Trophoblast cell (in vitro differentiated cells and primary cell): ENCODE measurements around the gene ITIH6.

ENCODE experiments used
- DNase-seq, 2 donors: peaks; one replicate each; pipeline ENCODE4 v3.0.0-alpha.2; 2016
- H2AFZ ChIP-seq: 2 replicates; pipeline ENCODE4 v1.6.1; 2013; ENCODE audit warnings: low read length, moderate library complexity, mild to moderate bottlenecking; ENCODE audit not compliant: insufficient read depth, poor library complexity
- H2AK5ac ChIP-seq: 2 replicates; pipeline ENCODE4 v1.6.1; 2013; ENCODE audit warnings: mild to moderate bottlenecking, low read length
- H2BK120ac ChIP-seq: 2 replicates; pipeline ENCODE4 v1.6.1; 2013; ENCODE audit warnings: low read length, mild to moderate bottlenecking, moderate library complexity; ENCODE audit not compliant: insufficient read depth, poor library complexity
- H2BK12ac ChIP-seq: 2 replicates; pipeline ENCODE4 v1.6.1; 2013; ENCODE audit warnings: mild to moderate bottlenecking, low read length, moderate library complexity
- H2BK5ac ChIP-seq: 2 replicates; pipeline ENCODE4 v1.6.1; 2013; ENCODE audit warnings: low read length, low read depth, moderate library complexity, mild to moderate bottlenecking; ENCODE audit not compliant: poor library complexity
- H3K14ac ChIP-seq: 2 replicates; pipeline ENCODE4 v1.6.1; 2013; ENCODE audit warnings: mild to moderate bottlenecking, low read length
- H3K18ac ChIP-seq: 2 replicates; pipeline ENCODE4 v1.6.1; 2013; ENCODE audit warnings: mild to moderate bottlenecking, low read length
- H3K23ac ChIP-seq: 2 replicates; pipeline ENCODE4 v1.6.1; 2013; ENCODE audit warnings: low read length
- H3K27ac ChIP-seq: 2 replicates; pipeline ENCODE4 v1.5.1; 2013; ENCODE audit warnings: low read depth, mild to moderate bottlenecking, inconsistent platforms, low read length, moderate library complexity
- H3K27me3 ChIP-seq: 2 replicates; pipeline ENCODE4 v1.6.1; 2013; ENCODE audit warnings: inconsistent platforms, mild to moderate bottlenecking, low read length, moderate library complexity; ENCODE audit not compliant: insufficient read depth
- H3K36me3 ChIP-seq, 2 experiments: 1 replicate in 1 of 2; 2 replicates in 1 of 2; pipeline ENCODE4 v1.6.1; 2013; ENCODE audit warnings: low read length in 2 of 2, mild to moderate bottlenecking in 2 of 2, moderate library complexity in 1 of 2; ENCODE audit not compliant: insufficient read depth in 2 of 2, control insufficient read depth in 1 of 2
- H3K4ac ChIP-seq: 2 replicates; pipeline ENCODE4 v1.6.1; 2013; ENCODE audit warnings: low read depth, mild to moderate bottlenecking, low read length, moderate library complexity
- H3K4me1 ChIP-seq, 2 experiments: 1 replicate in 1 of 2; 2 replicates in 1 of 2; pipeline ENCODE4 v1.6.1; 2013; ENCODE audit warnings: low read length in 2 of 2, mild to moderate bottlenecking in 2 of 2, moderate library complexity in 1 of 2; ENCODE audit not compliant: insufficient read depth in 2 of 2, control insufficient read depth in 1 of 2
- H3K4me2 ChIP-seq: 2 replicates; pipeline ENCODE4 v1.6.1; 2013; ENCODE audit warnings: inconsistent platforms, mild to moderate bottlenecking, low read length, moderate library complexity
- H3K4me3 ChIP-seq: 2 replicates; pipeline ENCODE4 v1.5.1; 2013; ENCODE audit warnings: mild to moderate bottlenecking, low read depth, low read length, inconsistent platforms
- H3K79me1 ChIP-seq: one replicate; pipeline ENCODE4 v1.6.1; 2013; ENCODE audit warnings: low read length
- H3K79me2 ChIP-seq: 2 replicates; pipeline ENCODE4 v1.6.1; 2013; ENCODE audit warnings: low read length, mild to moderate bottlenecking; ENCODE audit not compliant: control insufficient read depth, insufficient read depth, poor library complexity
- H3K9ac ChIP-seq: 2 replicates; pipeline ENCODE4 v1.6.1; 2013; ENCODE audit warnings: mild to moderate bottlenecking, low read length
- H3K9me3 ChIP-seq: 2 replicates; pipeline ENCODE4 v1.6.1; 2013; ENCODE audit warnings: low read depth, mild to moderate bottlenecking, control low read depth, inconsistent platforms, low read length; ENCODE audit not compliant: insufficient read depth
- H4K12ac ChIP-seq: 2 replicates; pipeline ENCODE4 v1.6.1; 2013; ENCODE audit warnings: low read depth, mild to moderate bottlenecking, low read length, moderate library complexity
- H4K8ac ChIP-seq: 2 replicates; pipeline ENCODE4 v1.6.1; 2013; ENCODE audit warnings: low read depth, mild to moderate bottlenecking, low read length, moderate library complexity
- H4K91ac ChIP-seq: one replicate; pipeline ENCODE4 v1.6.1; 2013; ENCODE audit warnings: low read depth, mild to moderate bottlenecking, low read length, moderate library complexity
- WGBS: extraction: QIAGEN DNeasy Blood & Tissue Kit; methylation state at CpG from one replicate; pipeline ENCODE4 v1.1.7; 2013; ENCODE audit warnings: missing lambda C conversion rate; ENCODE audit not compliant: insufficient read length, insufficient coverage; ENCODE audit errors: extremely low coverage; 5-methylcytosine and 5-hydroxymethylcytosine counted together

ITIH6 gene

GRCh38 chrX:54715621-54716020 is 82.4 kb downstream of the ITIH6 start:
- no peak overlapping the region for H2AFZ ChIP-seq
- no peak overlapping the region for H3K27ac ChIP-seq
- no peaks in the 10 kb centered on the region for H3K79me2 ChIP-seq
- no peak overlapping the region for H4K91ac ChIP-seq
- no peaks in the 10 kb centered on the region for H3K27me3 ChIP-seq
- no peaks in the 10 kb centered on the region for H3K9me3 ChIP-seq
- no peak overlapping the region for H3K4me2 ChIP-seq
- no peak overlapping the region for H4K8ac ChIP-seq
- no peaks in the 10 kb centered on the region for H3K36me3 ChIP-seq
- H2BK120ac ChIP-seq: no peak overlapping the region
- no peak overlapping the region for H2BK12ac ChIP-seq
- WGBS: no CpG with 5 or more reads among the region's 1 CpG
- H3K4me3 ChIP-seq: no peak overlapping the region
- H2AK5ac ChIP-seq: no peak overlapping the region
- H3K9ac ChIP-seq: no peak overlapping the region
- no peak overlapping the region for H2BK5ac ChIP-seq
- peak; percentile 0 to 7 for DNase-seq
- no peak overlapping the region for H3K4ac ChIP-seq
- H3K4me1 ChIP-seq: no peaks in the 10 kb centered on the region
- no peaks in the 10 kb centered on the region for H3K79me1 ChIP-seq
- no peak overlapping the region for H4K12ac ChIP-seq
- no peak overlapping the region for H3K23ac ChIP-seq
- H3K18ac ChIP-seq: no peak overlapping the region
- no peak overlapping the region for H3K14ac ChIP-seq

DNA sequence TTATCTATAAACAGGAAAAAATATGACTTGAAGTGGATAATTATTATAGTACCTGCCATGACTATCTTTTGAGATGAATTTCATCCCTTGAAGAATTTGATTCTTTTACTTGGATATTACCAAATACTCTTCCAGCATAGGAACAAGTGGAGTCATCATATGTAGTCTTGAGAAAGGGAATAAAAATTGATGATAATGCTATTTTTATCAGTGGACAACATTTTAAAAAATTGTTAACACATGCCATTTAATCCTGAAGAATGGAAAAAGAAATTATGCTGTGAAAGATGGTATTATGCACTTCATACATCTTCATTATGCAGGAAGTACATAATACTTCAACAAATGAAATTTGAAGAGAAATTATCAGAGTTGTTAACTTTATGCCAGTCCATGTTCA is 83.6 kb downstream of the ITIH6 start:
- Histone ChIP-seq H3K36me3 (no peaks in the 10 kb centered on the region), H3K27ac (no peak overlapping the region), H2AFZ (no peak overlapping the region), H2BK12ac (no peak overlapping the region), H4K91ac (no peak overlapping the region), H2AK5ac (no peak overlapping the region), H3K18ac (no peak overlapping the region), H2BK120ac (no peak overlapping the region), H2BK5ac (no peak overlapping the region), H3K9me3 (no peaks in the 10 kb centered on the region), H3K4me2 (no peak overlapping the region), H3K4me1 (no peaks in the 10 kb centered on the region), H3K4ac (no peak overlapping the region), H3K14ac (no peak overlapping the region), H3K79me1 (no peaks in the 10 kb centered on the region), H3K79me2 (no peaks in the 10 kb centered on the region), H3K9ac (no peak overlapping the region), H3K4me3 (no peak overlapping the region), H4K8ac (no peak overlapping the region), H3K27me3 (no peaks in the 10 kb centered on the region), H4K12ac (no peak overlapping the region), H3K23ac (no peak overlapping the region)
- DNase-seq: no peak

DNA sequence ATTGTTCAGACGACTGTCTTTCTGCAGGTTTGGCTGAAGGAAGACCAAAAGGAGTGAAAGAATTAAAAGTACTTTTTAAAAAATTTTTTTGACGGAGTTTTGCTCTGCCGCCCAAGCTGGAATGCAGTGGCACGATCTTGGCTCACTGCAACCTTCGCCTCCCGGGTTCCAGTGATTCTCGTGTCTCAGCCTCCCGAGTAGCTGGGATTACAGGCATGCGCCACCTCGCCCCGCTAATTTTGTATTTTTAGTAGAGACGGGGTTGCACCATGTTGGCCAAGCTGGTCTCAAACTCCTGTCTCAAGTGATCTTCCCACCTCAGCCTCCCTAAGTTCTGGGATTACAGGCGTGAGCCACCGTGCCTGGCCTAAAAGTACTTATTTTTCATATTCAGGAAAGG is 86.3 kb downstream of the ITIH6 start:
- H2AK5ac ChIP-seq: no peak overlapping the region
- H3K79me2 ChIP-seq: no peaks in the 10 kb centered on the region
- no peak overlapping the region for H3K18ac ChIP-seq
- no peak overlapping the region for H3K23ac ChIP-seq
- H3K4ac ChIP-seq: no peak overlapping the region
- H3K27ac ChIP-seq: no peak overlapping the region
- no peak overlapping the region for H2BK5ac ChIP-seq
- no peak overlapping the region for H4K8ac ChIP-seq
- H3K36me3 ChIP-seq: no peaks in the 10 kb centered on the region
- no peak for DNase-seq
- H3K79me1 ChIP-seq: no peaks in the 10 kb centered on the region
- H2BK120ac ChIP-seq: no peak overlapping the region
- H3K4me3 ChIP-seq: no peak overlapping the region
- H3K4me2 ChIP-seq: no peak overlapping the region
- H3K4me1 ChIP-seq: no peaks in the 10 kb centered on the region
- WGBS: no CpG with 5 or more reads among the region's 14 CpGs
- H3K9me3 ChIP-seq: no peaks in the 10 kb centered on the region
- H2AFZ ChIP-seq: no peak overlapping the region
- H4K91ac ChIP-seq: no peak overlapping the region
- H4K12ac ChIP-seq: no peak overlapping the region
- H3K14ac ChIP-seq: no peak overlapping the region
- H3K27me3 ChIP-seq: no peaks in the 10 kb centered on the region
- H3K9ac ChIP-seq: no peak overlapping the region
- H2BK12ac ChIP-seq: no peak overlapping the region

- Histone ChIP-seq H3K18ac (no peak overlapping the region), H2AK5ac (no peak overlapping the region), H3K14ac (no peak overlapping the region), H3K27me3 (no peaks in the 10 kb centered on the region), H2AFZ (no peak overlapping the region), H2BK120ac (no peak overlapping the region), H3K4ac (no peak overlapping the region), H3K4me2 (no peak overlapping the region), H3K36me3 (no peaks in the 10 kb centered on the region), H3K23ac (no peak overlapping the region), H2BK12ac (no peak overlapping the region), H3K9ac (no peak overlapping the region), H3K79me1 (no peaks in the 10 kb centered on the region), H4K12ac (no peak overlapping the region), H3K4me3 (no peak overlapping the region), H4K91ac (no peak overlapping the region), H3K27ac (no peak overlapping the region), H4K8ac (no peak overlapping the region), H3K79me2 (no peaks in the 10 kb centered on the region), H3K4me1 (no peaks in the 10 kb centered on the region), H2BK5ac (no peak overlapping the region), H3K9me3 (no peaks in the 10 kb centered on the region)
- no peak for DNase-seq
- WGBS: no CpG with 5 or more reads among the region's 1 CpG
Observed at GRCh38 chrX:54710920-54711319, 87.1 kb downstream of the ITIH6 start.

DNA sequence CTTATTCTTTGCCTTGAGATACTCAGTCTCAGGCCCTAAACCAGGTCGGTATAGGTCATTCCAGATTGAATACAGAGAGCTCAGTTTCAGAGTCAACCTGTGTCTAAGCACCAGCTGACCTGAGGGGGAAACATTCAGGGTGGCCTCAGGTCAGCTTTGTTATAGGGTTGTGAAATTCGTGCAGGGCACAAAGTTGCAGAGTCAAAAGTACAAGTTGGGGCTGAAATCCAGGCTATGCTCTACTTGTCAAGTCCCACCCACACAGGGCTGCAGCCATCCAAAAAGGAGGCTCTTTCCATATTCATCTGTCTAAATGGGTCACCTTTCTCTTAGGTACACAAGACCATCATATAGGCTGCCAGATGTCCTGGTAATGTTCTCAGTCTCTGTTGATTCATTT is 89.7 kb downstream of the ITIH6 start:
- no peaks in the 10 kb centered on the region for H3K27me3 ChIP-seq
- H3K9ac ChIP-seq: no peak overlapping the region
- no peak overlapping the region for H3K23ac ChIP-seq
- no peak overlapping the region for H4K12ac ChIP-seq
- H3K4ac ChIP-seq: no peak overlapping the region
- WGBS: no CpG with 5 or more reads among the region's 2 CpGs
- no peak overlapping the region for H3K18ac ChIP-seq
- H2BK5ac ChIP-seq: no peak overlapping the region
- no peaks in the 10 kb centered on the region for H3K79me2 ChIP-seq
- H2AFZ ChIP-seq: no peak overlapping the region
- no peaks in the 10 kb centered on the region for H3K9me3 ChIP-seq
- H3K14ac ChIP-seq: no peak overlapping the region
- H3K79me1 ChIP-seq: no peaks in the 10 kb centered on the region
- no peak overlapping the region for H2AK5ac ChIP-seq
- no peak overlapping the region for H2BK12ac ChIP-seq
- no peak for DNase-seq
- H4K8ac ChIP-seq: no peak overlapping the region
- no peak overlapping the region for H2BK120ac ChIP-seq
- H3K4me3 ChIP-seq: no peak overlapping the region
- no peak overlapping the region for H4K91ac ChIP-seq
- no peaks in the 10 kb centered on the region for H3K36me3 ChIP-seq
- H3K27ac ChIP-seq: no peak overlapping the region
- no peak overlapping the region for H3K4me2 ChIP-seq
- no peaks in the 10 kb centered on the region for H3K4me1 ChIP-seq
